HG02852 (cell line): ENCODE data around the gene TGFB1I1.
"Not testable (repeated sequence)": the region's sequence is repeated elsewhere in the genome, so short reads cannot be mapped to it uniquely, and the experiment has no call there.

ENCODE experiments used
- ATAC-seq: cut with Tn5 transposase; IDR thresholded peaks from one replicate; pipeline ENCODE4 v1.9.1; 2021; ENCODE audit warnings: mild to moderate bottlenecking, moderate library complexity; ENCODE audit not compliant: unreplicated experiment

Gene TGFB1I1

GRCh38 chr16:31508706-31509195 is 36.8 kb downstream of the TGFB1I1 start:
- ATAC-seq, result no peak

DNA sequence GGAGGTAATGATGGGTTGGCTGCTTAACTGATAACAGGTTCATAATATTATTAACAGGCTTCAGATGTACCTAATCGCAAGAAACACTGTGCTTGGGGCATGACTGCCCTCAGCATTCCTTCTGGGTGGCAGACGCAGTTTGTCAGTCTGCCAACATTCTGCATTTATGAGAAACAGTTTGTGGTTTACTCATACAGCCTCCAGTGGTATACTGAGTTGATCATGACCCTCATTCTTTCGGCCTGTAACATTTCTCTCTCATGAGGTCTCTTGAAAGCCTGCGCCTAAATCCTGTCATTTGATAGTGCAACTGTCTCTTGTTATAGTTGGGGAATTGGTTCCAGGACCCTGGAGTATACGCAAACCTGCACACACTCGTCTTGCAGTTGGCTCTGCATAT is 41.2 kb downstream of the TGFB1I1 start:
- no peak for ATAC-seq

GRCh38 chr16:31513884-31514283 is 41.9 kb downstream of the TGFB1I1 start:
- no peak for ATAC-seq

DNA sequence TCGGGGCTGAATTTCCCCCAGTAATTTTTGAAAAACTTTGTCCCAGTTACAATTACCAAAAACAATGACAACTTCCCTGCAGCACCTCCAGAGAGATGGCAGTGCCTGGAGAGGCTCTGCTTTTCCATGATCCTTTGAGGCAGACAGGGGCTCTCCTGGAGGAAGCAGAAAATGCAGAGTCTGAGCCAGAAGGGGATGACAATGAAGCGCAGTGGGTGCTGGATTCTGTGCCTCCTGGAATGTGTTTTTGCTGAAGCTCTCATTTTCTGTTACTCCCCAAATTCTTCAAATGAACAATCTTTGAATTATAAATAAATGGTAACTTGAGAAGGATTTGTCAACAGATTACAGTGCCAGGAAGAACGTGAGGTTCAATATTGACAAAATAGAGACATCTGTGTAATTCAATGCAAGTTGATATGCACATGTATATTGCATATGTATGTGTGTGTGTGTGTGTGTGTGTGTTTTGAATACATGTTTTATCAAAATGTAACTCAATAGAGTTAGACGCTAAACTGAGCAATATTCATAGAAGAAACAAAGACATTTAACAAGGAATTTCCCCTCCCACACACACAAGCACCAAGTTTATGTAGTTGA is 45.9 kb downstream of the TGFB1I1 start:
- ATAC-seq, result no peak

DNA sequence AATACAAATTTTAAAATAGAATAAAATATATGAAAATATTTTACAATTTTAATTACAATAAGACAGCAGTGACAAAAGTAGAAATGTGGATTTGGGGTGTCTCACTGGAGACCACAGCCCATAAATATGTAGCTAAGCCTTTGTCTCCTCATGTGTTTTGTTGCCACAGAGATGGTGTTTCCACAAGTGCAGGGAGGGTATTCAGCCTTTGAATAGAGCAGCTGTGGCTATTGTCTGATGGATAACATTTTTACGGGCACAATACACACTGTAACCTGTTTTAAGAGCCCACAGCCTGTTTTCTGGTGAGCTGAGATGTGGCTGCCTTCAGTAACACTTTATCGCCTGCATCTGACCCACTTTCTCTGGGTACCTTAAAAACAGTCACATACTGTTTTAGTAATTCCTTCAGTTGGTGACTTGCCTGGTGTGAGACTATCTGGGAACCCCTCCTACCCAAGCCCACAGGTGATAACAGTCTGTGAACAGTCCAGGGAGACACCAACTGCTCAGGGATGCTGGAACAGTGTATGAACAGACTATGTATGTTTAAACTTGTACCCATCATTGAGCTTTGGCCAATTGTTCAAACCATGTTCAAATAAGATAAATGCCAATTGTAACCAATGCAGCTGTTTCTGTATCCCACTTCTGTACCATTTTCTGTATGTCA is 47.9 kb downstream of the TGFB1I1 start:
- no peak for ATAC-seq

DNA sequence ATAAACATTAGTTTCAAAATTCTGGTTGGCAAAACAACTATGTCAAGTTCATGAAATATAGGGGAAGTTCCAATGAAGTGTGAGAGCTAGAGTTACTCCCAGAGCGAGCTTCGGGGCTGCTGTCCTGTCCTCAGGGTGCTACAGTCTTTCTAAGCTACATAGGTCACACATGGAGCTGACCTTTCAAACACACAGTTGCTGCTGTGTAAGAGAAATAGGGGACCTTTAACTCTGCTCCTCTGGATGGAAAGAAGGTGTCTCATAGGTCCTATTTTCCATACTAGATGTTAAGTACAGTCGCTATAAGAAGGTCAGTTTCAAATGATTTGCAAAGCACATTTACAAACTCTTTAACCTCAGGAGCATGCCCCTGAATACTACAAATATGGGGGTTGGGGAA is 49.4 kb downstream of the TGFB1I1 start:
- ATAC-seq, result no peak

DNA sequence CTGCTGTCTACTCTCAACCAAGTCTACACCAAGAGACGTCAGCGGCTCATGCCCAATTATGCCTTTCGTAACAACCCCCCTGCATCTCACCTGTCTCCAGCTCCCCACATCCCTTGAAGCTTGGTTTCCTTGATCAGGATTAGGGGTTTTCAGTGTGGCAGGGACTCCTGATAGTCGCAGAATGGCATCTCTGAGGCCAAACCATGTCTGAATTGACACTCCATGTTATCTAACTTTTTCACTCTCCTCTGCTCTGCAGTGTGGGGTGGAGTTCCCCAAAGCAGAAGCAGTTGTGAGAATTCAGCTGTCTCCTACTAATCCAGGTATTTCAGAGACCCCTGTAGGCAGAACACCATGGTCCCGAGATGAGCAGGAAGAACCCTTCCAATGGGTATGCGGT is 50.1 kb downstream of the TGFB1I1 start:
- no peak for ATAC-seq

DNA sequence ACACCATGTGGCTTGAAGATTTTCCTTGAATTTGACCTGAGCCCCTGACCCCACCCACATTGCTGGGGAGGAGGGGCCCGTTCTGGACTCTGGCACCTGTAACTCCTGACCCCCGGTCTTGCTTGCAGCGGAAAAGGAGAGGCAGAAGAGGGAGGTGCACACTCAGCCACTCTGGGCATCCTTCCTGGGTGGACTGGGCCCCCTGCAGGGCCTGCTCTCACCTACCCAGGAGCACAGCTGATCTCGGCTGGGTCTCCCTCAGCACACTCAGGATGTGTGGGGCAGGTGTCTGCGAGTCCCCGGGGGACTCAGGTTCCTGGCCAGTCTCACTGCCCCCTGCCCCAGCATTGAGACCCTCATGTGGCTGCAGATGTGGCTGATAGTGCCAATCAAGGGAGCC is 51.8 kb downstream of the TGFB1I1 start:
- not testable (repeated sequence) for ATAC-seq

DNA sequence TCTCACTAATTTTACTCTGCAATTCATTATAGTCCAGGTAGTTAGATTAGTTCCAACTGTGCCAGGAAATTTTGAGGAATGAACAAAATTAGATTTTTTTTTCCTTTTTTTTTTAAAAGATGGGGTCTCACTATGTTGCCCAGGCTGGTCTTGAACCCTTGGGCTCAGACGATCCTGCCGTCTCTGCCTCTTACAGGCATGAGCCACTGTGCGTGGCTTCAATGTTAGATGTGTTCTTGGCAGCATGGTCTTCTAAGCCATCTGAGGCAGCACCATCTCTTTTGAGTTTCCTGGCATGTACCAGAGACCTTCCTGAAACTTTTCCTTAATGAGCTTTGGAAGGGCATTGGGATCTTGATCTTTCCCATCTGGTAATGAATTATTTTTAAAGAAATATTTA is 53.2 kb downstream of the TGFB1I1 start:
- ATAC-seq, result no peak
